Measurements from ENCODE around the gene TLN1. TPM values are rescaled to one million over a fixed set of nuclear protein-coding genes. Genes with fewer than 3 reads are reported as not detected.

Gene TLN1
- polyA plus RNA-seq, 4 donors, result 82.1 to 103 (median 88.5) TPM

DNA sequence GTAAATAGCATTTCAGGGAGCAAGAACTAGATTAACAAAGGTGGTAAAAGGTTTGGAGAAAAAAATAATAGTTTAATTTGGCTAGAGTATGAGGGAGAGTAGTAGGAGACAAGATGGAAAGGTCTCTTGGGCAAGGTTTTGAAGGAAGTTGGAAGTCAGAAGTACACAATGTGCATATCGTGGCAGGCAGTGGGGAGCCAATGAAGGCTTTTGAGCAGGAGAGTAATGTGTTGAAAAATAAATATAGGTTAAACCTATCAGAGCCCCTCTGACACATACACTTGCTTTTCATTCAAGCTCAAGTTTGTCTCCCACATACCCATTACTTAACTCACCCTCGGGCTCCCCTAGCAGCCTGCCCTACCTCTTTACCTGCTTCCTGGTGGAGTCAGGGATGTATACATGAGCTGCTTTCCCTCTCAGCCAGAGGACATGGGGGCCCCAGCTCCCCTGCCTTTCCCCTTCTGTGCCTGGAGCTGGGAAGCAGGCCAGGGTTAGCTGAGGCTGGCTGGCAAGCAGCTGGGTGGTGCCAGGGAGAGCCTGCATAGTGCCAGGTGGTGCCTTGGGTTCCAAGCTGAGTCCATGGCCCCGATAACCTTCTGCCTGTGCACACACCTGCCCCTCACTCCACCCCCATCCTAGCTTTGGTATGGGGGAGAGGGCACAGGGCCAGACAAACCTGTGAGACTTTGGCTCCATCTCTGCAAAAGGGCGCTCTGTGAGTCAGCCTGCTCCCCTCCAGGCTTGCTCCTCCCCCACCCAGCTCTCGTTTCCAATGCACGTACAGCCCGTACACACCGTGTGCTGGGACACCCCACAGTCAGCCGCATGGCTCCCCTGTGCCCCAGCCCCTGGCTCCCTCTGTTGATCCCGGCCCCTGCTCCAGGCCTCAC, 58.6 kb downstream of the TLN1 start, which contains the start of gene CA9:
TSS of gene CA9 (plus strand) at position 797 of the 893 bp plus-strand sequence. CDS start at position 829, 32 bp downstream.
- FAIRE-seq (no peak), DNase-seq (peak in 1 of 2 donors; percentile 79)
- no peaks in the 10 kb centered on the region for H3K9me3 ChIP-seq (ENCODE audit: control insufficient read depth in 2 of 2, insufficient read depth in 1 of 2, low read depth in 1 of 2, low read length in 1 of 2)
- H3K27ac ChIP-seq (ENCODE audit: low read depth in 1 of 3, low read length in 2 of 3), result peak within 1 kb of the TSS in 2 of 3 donors; percentile 24 to 48
- WGBS, 3 donors, result 12 to 49% (median 26%) methylated on average over 10 of the region's 10 CpGs
- H3K4me3 ChIP-seq (ENCODE audit: low read depth in 1 of 3, low read length in 3 of 3), result no peak within 1 kb of the TSS
- no peaks in the 10 kb centered on the region for H3K36me3 ChIP-seq (ENCODE audit: control insufficient read depth in 3 of 3, insufficient read depth in 2 of 3, low read depth in 1 of 3, low read length in 3 of 3)
- H3K4me1 ChIP-seq (ENCODE audit: control insufficient read depth in 3 of 3, insufficient read depth in 2 of 3, low read depth in 1 of 3, low read length in 2 of 3), result peaks cover 3 to 20% (median 5%) of the 10 kb centered on the region in 3 donors
- peaks cover 0 to 12% (median 0%) of the 10 kb centered on the region in 3 donors for H3K27me3 ChIP-seq (ENCODE audit: control insufficient read depth in 3 of 3, insufficient read depth in 3 of 3, low read length in 3 of 3)

- Histone ChIP-seq H3K27ac (ENCODE audit: low read depth in 1 of 3, low read length in 2 of 3) (peak overlapping the region; percentile 46 to 58 (median 51)), H3K27me3 (ENCODE audit: control insufficient read depth in 3 of 3, insufficient read depth in 3 of 3, low read length in 3 of 3) (no peaks in the 10 kb centered on the region), H3K4me1 (ENCODE audit: control insufficient read depth in 3 of 3, insufficient read depth in 2 of 3, low read depth in 1 of 3, low read length in 2 of 3) (peaks cover 0 to 20% (median 5%) of the 10 kb centered on the region in 3 donors), H3K9me3 (ENCODE audit: control insufficient read depth in 2 of 2, insufficient read depth in 1 of 2, low read depth in 1 of 2, low read length in 1 of 2) (no peaks in the 10 kb centered on the region), H3K4me3 (ENCODE audit: low read depth in 1 of 3, low read length in 3 of 3) (no peak overlapping the region), H3K36me3 (ENCODE audit: control insufficient read depth in 3 of 3, insufficient read depth in 2 of 3, low read depth in 1 of 3, low read length in 3 of 3) (no peaks in the 10 kb centered on the region)
- no peak for FAIRE-seq
- peak; percentile 87 to 97 for DNase-seq
- WGBS, 3 donors, result 37 to 60% (median 40%) methylated on average over 6 of the region's 6 CpGs
Observed at GRCh38 chr9:35669331-35670145, 62.5 kb downstream of the TLN1 start.

GRCh38 chr9:35667939-35668338, 64.1 kb downstream of the TLN1 start:
- H3K9me3 ChIP-seq (ENCODE audit: control insufficient read depth in 2 of 2, insufficient read depth in 1 of 2, low read depth in 1 of 2, low read length in 1 of 2), result no peaks in the 10 kb centered on the region
- no peaks in the 10 kb centered on the region for H3K36me3 ChIP-seq (ENCODE audit: control insufficient read depth in 3 of 3, insufficient read depth in 2 of 3, low read depth in 1 of 3, low read length in 3 of 3)
- 90 to 96% (median 96%) methylated on average over 3 of the region's 3 CpGs for WGBS, 3 donors
- no peak overlapping the region for H3K27ac ChIP-seq (ENCODE audit: low read depth in 1 of 3, low read length in 2 of 3)
- FAIRE-seq, result no peak
- no peaks in the 10 kb centered on the region for H3K27me3 ChIP-seq (ENCODE audit: control insufficient read depth in 3 of 3, insufficient read depth in 3 of 3, low read length in 3 of 3)
- H3K4me3 ChIP-seq (ENCODE audit: low read depth in 1 of 3, low read length in 3 of 3), result no peak overlapping the region
- DNase-seq, result no peak
- peaks cover 0 to 26% (median 2%) of the 10 kb centered on the region in 3 donors for H3K4me1 ChIP-seq (ENCODE audit: control insufficient read depth in 3 of 3, insufficient read depth in 2 of 3, low read depth in 1 of 3, low read length in 2 of 3)

- peaks cover 0 to 27% (median 2%) of the 10 kb centered on the region in 3 donors for H3K4me1 ChIP-seq (ENCODE audit: control insufficient read depth in 3 of 3, insufficient read depth in 2 of 3, low read depth in 1 of 3, low read length in 2 of 3)
- WGBS, 3 donors, result 85 to 92% (median 87%) methylated on average over 5 of the region's 5 CpGs
- no peak for FAIRE-seq
Observed at GRCh38 chr9:35666549-35666948, 65.4 kb downstream of the TLN1 start.

GRCh38 chr9:35666045-35666444, 66.0 kb downstream of the TLN1 start:
- no peak for DNase-seq

More at GRCh38 chr9:35666549-35666948, 65.4 kb downstream of the TLN1 start:
- no peak overlapping the region for H3K4me3 ChIP-seq (ENCODE audit: low read depth in 1 of 3, low read length in 3 of 3)
- H3K9me3 ChIP-seq (ENCODE audit: control insufficient read depth in 2 of 2, insufficient read depth in 1 of 2, low read depth in 1 of 2, low read length in 1 of 2), result no peaks in the 10 kb centered on the region
- peaks cover 0 to 8% (median 0%) of the 10 kb centered on the region in 3 donors for H3K36me3 ChIP-seq (ENCODE audit: control insufficient read depth in 3 of 3, insufficient read depth in 2 of 3, low read depth in 1 of 3, low read length in 3 of 3)
- no peak for DNase-seq
- H3K27ac ChIP-seq (ENCODE audit: low read depth in 1 of 3, low read length in 2 of 3), result no peak overlapping the region
- no peaks in the 10 kb centered on the region for H3K27me3 ChIP-seq (ENCODE audit: control insufficient read depth in 3 of 3, insufficient read depth in 3 of 3, low read length in 3 of 3)

DNA sequence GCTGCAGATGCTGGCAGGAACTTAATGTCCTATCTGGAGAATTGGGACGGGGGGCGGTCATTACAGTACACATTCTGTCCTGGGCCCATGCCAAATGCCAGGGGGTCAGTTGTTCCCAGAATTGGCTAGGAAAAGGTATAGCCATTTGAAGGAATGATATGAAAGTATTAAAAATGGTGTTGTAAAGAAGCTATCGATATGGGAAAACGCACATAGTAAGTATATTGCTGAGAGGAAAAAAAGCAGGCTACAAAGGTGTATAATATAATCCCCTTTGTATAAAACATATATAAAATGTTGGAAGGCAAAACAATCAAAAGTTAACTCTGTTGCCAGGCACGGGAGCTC, 66.5 kb downstream of the TLN1 start:
- FAIRE-seq (no peak), DNase-seq (no peak)
- no peaks in the 10 kb centered on the region for H3K9me3 ChIP-seq (ENCODE audit: control insufficient read depth in 2 of 2, insufficient read depth in 1 of 2, low read depth in 1 of 2, low read length in 1 of 2)
- peaks cover 0 to 18% (median 0%) of the 10 kb centered on the region in 3 donors for H3K36me3 ChIP-seq (ENCODE audit: control insufficient read depth in 3 of 3, insufficient read depth in 2 of 3, low read depth in 1 of 3, low read length in 3 of 3)
- H3K27me3 ChIP-seq (ENCODE audit: control insufficient read depth in 3 of 3, insufficient read depth in 3 of 3, low read length in 3 of 3), result no peaks in the 10 kb centered on the region
- H3K4me3 ChIP-seq (ENCODE audit: low read depth in 1 of 3, low read length in 3 of 3), result peak overlapping the region; percentile 40 to 75 (median 40)
- H3K27ac ChIP-seq (ENCODE audit: low read depth in 1 of 3, low read length in 2 of 3), result peak overlapping the region in 1 of 3 donors; percentile 71
- peaks cover 0 to 38% (median 2%) of the 10 kb centered on the region in 3 donors for H3K4me1 ChIP-seq (ENCODE audit: control insufficient read depth in 3 of 3, insufficient read depth in 2 of 3, low read depth in 1 of 3, low read length in 2 of 3)
- WGBS, 3 donors, result 20 to 28% (median 21%) methylated on average over 5 of the region's 5 CpGs

More at GRCh38 chr9:35666045-35666444, 66.0 kb downstream of the TLN1 start:
- Histone ChIP-seq H3K27me3 (ENCODE audit: control insufficient read depth in 3 of 3, insufficient read depth in 3 of 3, low read length in 3 of 3) (no peaks in the 10 kb centered on the region), H3K9me3 (ENCODE audit: control insufficient read depth in 2 of 2, insufficient read depth in 1 of 2, low read depth in 1 of 2, low read length in 1 of 2) (no peaks in the 10 kb centered on the region), H3K36me3 (ENCODE audit: control insufficient read depth in 3 of 3, insufficient read depth in 2 of 3, low read depth in 1 of 3, low read length in 3 of 3) (peaks cover 0 to 12% (median 0%) of the 10 kb centered on the region in 3 donors), H3K4me3 (ENCODE audit: low read depth in 1 of 3, low read length in 3 of 3) (no peak overlapping the region), H3K4me1 (ENCODE audit: control insufficient read depth in 3 of 3, insufficient read depth in 2 of 3, low read depth in 1 of 3, low read length in 2 of 3) (peaks cover 0 to 32% (median 2%) of the 10 kb centered on the region in 3 donors), H3K27ac (ENCODE audit: low read depth in 1 of 3, low read length in 2 of 3) (no peak overlapping the region)
- WGBS, 3 donors, result 78 to 100% (median 85%) methylated on average over 1 of the region's 1 CpG
- FAIRE-seq, result no peak

- FAIRE-seq (no peak), DNase-seq (peak; percentile 87 to 91)
- 4 to 6% (median 4%) methylated on average over 58 of the region's 58 CpGs for WGBS, 3 donors
- Histone ChIP-seq H3K27ac (ENCODE audit: low read depth in 1 of 3, low read length in 2 of 3) (peak within 1 kb of the TSS in 2 of 3 donors; percentile 38 to 71), H3K4me3 (ENCODE audit: low read depth in 1 of 3, low read length in 3 of 3) (peak within 1 kb of the TSS; percentile 40 to 75 (median 40)), H3K36me3 (ENCODE audit: control insufficient read depth in 3 of 3, insufficient read depth in 2 of 3, low read depth in 1 of 3, low read length in 3 of 3) (peaks cover 0 to 23% (median 0%) of the 10 kb centered on the region in 3 donors), H3K9me3 (ENCODE audit: control insufficient read depth in 2 of 2, insufficient read depth in 1 of 2, low read depth in 1 of 2, low read length in 1 of 2) (no peaks in the 10 kb centered on the region), H3K27me3 (ENCODE audit: control insufficient read depth in 3 of 3, insufficient read depth in 3 of 3, low read length in 3 of 3) (no peaks in the 10 kb centered on the region), H3K4me1 (ENCODE audit: control insufficient read depth in 3 of 3, insufficient read depth in 2 of 3, low read depth in 1 of 3, low read length in 2 of 3) (peaks cover 0 to 35% (median 2%) of the 10 kb centered on the region in 3 donors)
Observed at GRCh38 chr9:35664531-35665470, 67.2 kb downstream of the TLN1 start, which contains the start of gene ARHGEF39. TSS of gene ARHGEF39 (minus strand) at chr9:35665195. CDS start at chr9:35665169, 26 bp downstream.
